ENCODE measurements around the gene HSPB2.

The HSPB2 gene

DNA sequence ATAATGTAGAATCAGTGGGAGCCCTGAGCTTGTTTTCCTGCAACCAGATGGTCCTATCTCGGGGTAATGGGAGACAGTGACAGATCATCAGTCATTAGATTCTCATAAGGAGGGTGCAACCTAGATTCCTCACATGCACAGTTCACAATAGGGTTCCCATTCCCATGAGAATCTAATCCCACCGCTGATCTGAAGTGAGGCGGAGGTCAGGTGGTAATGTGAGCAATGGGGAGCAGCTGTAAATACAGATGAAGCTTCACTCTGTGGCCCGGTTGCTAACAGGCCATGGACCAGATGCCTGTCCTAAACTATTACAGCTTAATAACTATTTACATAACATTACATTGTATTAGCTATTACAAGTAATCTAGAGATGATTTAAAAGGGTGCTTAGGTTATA is 41.6 kb downstream of the HSPB2 start:
- Histone ChIP-seq H3K27me3 (replicated peaks; ENCODE audit: control insufficient read depth, insufficient read depth, low read length) (no peaks in the 10 kb centered on the region), H3K4me3 (replicated peaks; ENCODE audit: low read depth, low read length) (no peak overlapping the region), H3K36me3 (ENCODE audit: control insufficient read depth, insufficient read depth, low read length) (no peaks in the 10 kb centered on the region)
- DNase-seq (ENCODE audit: extremely low read depth, insufficient read length) = no peak
- no peak for TF ChIP-seq CTCF (IDR thresholded peaks at IDR 0.05; ENCODE audit: insufficient read depth, low read length, poor library complexity, severe bottlenecking)

GRCh38 chr11:111957663-111958444 is 45.3 kb downstream of the HSPB2 start:
- Histone ChIP-seq H3K4me3 (replicated peaks; ENCODE audit: low read depth, low read length) (no peak overlapping the region), H3K36me3 (ENCODE audit: control insufficient read depth, insufficient read depth, low read length) (no peaks in the 10 kb centered on the region), H3K27me3 (replicated peaks; ENCODE audit: control insufficient read depth, insufficient read depth, low read length) (no peaks in the 10 kb centered on the region)
- no peak for TF ChIP-seq CTCF (IDR thresholded peaks at IDR 0.05; ENCODE audit: insufficient read depth, low read length, poor library complexity, severe bottlenecking)
- DNase-seq (ENCODE audit: extremely low read depth, insufficient read length) = no peak

- no peak overlapping the region for H3K4me3 ChIP-seq (replicated peaks; ENCODE audit: low read depth, low read length)
- TF ChIP-seq CTCF (IDR thresholded peaks at IDR 0.05; ENCODE audit: insufficient read depth, low read length, poor library complexity, severe bottlenecking) = no peak
- H3K36me3 ChIP-seq (ENCODE audit: control insufficient read depth, insufficient read depth, low read length) = no peaks in the 10 kb centered on the region
- no peak for DNase-seq (ENCODE audit: extremely low read depth, insufficient read length)
- H3K27me3 ChIP-seq (replicated peaks; ENCODE audit: control insufficient read depth, insufficient read depth, low read length) = no peaks in the 10 kb centered on the region
These were observed 48.4 kb downstream of the HSPB2 start for GRCh38 chr11:111960916-111961315.

GRCh38 chr11:111961389-111962300 is 49.1 kb downstream of the HSPB2 start:
- TF ChIP-seq CTCF (IDR thresholded peaks at IDR 0.05; ENCODE audit: insufficient read depth, low read length, poor library complexity, severe bottlenecking) = no peak
- H3K4me3 ChIP-seq (replicated peaks; ENCODE audit: low read depth, low read length) = no peak overlapping the region

More at GRCh38 chr11:111961389-111962300, 49.1 kb downstream of the HSPB2 start:
- Histone ChIP-seq H3K27me3 (replicated peaks; ENCODE audit: control insufficient read depth, insufficient read depth, low read length) (no peaks in the 10 kb centered on the region), H3K36me3 (ENCODE audit: control insufficient read depth, insufficient read depth, low read length) (no peaks in the 10 kb centered on the region)
- DNase-seq (ENCODE audit: extremely low read depth, insufficient read length) = no peak
